ENCODE measurements around the gene RHOB. TPM values are rescaled to one million over a fixed set of nuclear protein-coding genes. Genes with fewer than 3 reads are reported as not detected.
A peak's percentile ranks its signal among the peaks of the same experiment; 100 is the strongest.

Gene RHOB
- total and polyA plus RNA-seq, 2 of the 13 experiments (the other 11 are each of a cell fraction or from before 2014, with no cell fraction given), result 192 to 268 TPM

DNA sequence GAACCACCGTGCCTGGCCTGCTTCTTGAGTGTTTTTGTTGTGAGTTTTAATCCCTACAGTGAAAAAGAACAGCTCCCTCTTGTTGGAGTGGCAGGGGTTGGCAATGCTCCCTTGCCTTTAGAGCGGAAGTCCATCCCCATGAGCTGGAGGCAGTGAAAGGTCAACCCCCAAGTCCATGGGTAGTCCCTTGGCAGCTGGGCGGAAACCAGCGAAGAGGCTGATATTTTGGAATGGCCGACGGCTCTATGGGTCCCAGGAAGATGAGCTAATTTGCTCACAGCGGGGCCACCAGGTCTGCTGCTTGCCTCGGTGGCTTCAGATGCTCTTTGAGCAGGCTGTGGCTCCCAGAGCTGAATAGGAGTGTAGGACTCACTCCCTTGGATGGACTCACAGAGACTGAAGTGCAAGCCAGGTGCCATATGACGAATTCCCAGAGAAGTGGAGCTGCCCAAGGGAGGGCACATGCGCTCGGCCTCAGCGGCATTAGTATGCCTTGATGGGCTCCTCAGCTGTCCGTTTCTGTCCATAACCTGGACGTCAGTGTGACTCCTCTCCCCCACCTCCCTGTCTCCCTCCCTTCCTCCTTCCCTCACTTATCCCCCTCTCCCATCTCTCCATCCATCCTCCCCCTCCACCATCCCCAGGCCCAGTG lies 25.4 kb upstream of the RHOB start:
- H3K4me3 ChIP-seq (replicated peaks in 1 of 3; ENCODE audit: insufficient read depth in 1 of 3, low read depth in 2 of 3, low read length in 3 of 3), result peak overlapping the region in 1 of 3 experiments; percentile 32; a peak in 1 of 6 replicates
- 72% methylated on average over 14 of the region's 14 CpGs for WGBS (ENCODE audit: low lambda C conversion rate)
- FAIRE-seq, result no peak
- H3K9me3 ChIP-seq (ENCODE audit: low read length), result no peaks in the 10 kb centered on the region
- H3K4me1 ChIP-seq (ENCODE audit: insufficient read depth, low read length), result peaks cover 91% of the 10 kb centered on the region
- no TSS peak for BruUV-seq (replicated peaks)
- no peaks in the 10 kb centered on the region for H3K36me3 ChIP-seq (replicated peaks in 1 of 2; ENCODE audit: control insufficient read depth in 1 of 2, insufficient read depth in 2 of 2, low read length in 2 of 2)
- intact Hi-C loops (cut with micrococcal nuclease; ENCODE audit: unreplicated experiment), result no loop called here
- H3K79me2 ChIP-seq (ENCODE audit: insufficient read depth, low read length), result no peaks in the 10 kb centered on the region
- POLR2A ChIA-PET, result interaction anchor here (0.7 to 8.6 kb wide), 7 partner anchors 10 to 230 kb away, joined by 3 to 95 read pairs (median 4); partner anchors contain the start of genes HS1BP3 and RHOB
- DNase-seq (ENCODE audit: low spot score), result no peak
- no peak overlapping the region for H2AFZ ChIP-seq (ENCODE audit: low read length)
- H3K27ac ChIP-seq (ENCODE audit: extremely low read length, insufficient read depth, low read length), result no peak overlapping the region
- no peaks in the 10 kb centered on the region for H4K20me1 ChIP-seq (ENCODE audit: insufficient read depth, low read length)
- in situ Hi-C loops (cut with HindIII; ENCODE audit: extremely low pct_ligation_motif_present, low pct_unique_long_range_greater_than_20kb), result no loop called here
- peak overlapping the region; percentile 58 for H3K4me2 ChIP-seq (ENCODE audit: low read depth, low read length)
- peaks cover 1 to 31% of the 10 kb centered on the region in 2 experiments for H3K27me3 ChIP-seq (ENCODE audit: control insufficient read depth in 1 of 2, insufficient read depth in 2 of 2, low read length in 2 of 2)
- no peak overlapping the region for H3K9ac ChIP-seq (ENCODE audit: insufficient read depth, low read depth, low read length)
- ATAC-seq, result no peak
- CTCF ChIA-PET (ENCODE audit: low intra/inter-chr PET ratio, low total read pairs), result no interaction called here
- TF ChIP-seq, protein P1, sequence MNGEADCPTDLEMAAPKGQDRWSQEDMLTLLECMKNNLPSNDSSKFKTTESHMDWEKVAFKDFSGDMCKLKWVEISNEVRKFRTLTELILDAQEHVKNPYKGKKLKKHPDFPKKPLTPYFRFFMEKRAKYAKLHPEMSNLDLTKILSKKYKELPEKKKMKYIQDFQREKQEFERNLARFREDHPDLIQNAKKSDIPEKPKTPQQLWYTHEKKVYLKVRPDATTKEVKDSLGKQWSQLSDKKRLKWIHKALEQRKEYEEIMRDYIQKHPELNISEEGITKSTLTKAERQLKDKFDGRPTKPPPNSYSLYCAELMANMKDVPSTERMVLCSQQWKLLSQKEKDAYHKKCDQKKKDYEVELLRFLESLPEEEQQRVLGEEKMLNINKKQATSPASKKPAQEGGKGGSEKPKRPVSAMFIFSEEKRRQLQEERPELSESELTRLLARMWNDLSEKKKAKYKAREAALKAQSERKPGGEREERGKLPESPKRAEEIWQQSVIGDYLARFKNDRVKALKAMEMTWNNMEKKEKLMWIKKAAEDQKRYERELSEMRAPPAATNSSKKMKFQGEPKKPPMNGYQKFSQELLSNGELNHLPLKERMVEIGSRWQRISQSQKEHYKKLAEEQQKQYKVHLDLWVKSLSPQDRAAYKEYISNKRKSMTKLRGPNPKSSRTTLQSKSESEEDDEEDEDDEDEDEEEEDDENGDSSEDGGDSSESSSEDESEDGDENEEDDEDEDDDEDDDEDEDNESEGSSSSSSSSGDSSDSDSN (CRISPR knock-in tag; IDR thresholded peaks at IDR 0.05), result 0 out of 2 replicates have a peak, but pooled peaks have one; percentile 19
- TF ChIP-seq ZMYM2 (CRISPR knock-in tag; IDR thresholded peaks at IDR 0.05) (0 out of 2 replicates have a peak, but pooled peaks have one; percentile 31), GABPA (IDR thresholded peaks at IDR 0.05; ENCODE audit: low read depth, low read length) (no peak), GABPA (CRISPR knock-in tag; IDR thresholded peaks at IDR 0.05; ENCODE audit: low read depth) (peak; percentile 28; the same call in 1 of the 2 replicates), JARID2 (CRISPR knock-in tag; IDR thresholded peaks at IDR 0.05; ENCODE audit: insufficient replicate concordance) (no peak), ZNF274 (CRISPR knock-in tag; IDR thresholded peaks at IDR 0.05) (0 out of 2 replicates have a peak, but pooled peaks have one; percentile 17), SMAD1 (CRISPR knock-in tag; IDR thresholded peaks at IDR 0.05; ENCODE audit: borderline replicate concordance, low read depth) (no peak), RAD21 (CRISPR knock-in tag; IDR thresholded peaks at IDR 0.05) (no peak), ZMAT3 (CRISPR knock-in tag; conservative IDR thresholded peaks at IDR 0.05) (no peak), JUN (CRISPR knock-in tag; IDR thresholded peaks at IDR 0.05) (no peak), CHCHD3 (CRISPR knock-in tag; IDR thresholded peaks at IDR 0.05) (no peak), ZNF207 (IDR thresholded peaks at IDR 0.05; ENCODE audit: borderline replicate concordance) (no peak), ZNF547 (CRISPR knock-in tag; IDR thresholded peaks at IDR 0.05) (no peak), PCBP1 (IDR thresholded peaks at IDR 0.05; ENCODE audit: borderline replicate concordance, low read depth, low read length) (no peak), NR2F6 (IDR thresholded peaks at IDR 0.05) (no peak), NR2F6 (CRISPR knock-in tag; IDR thresholded peaks at IDR 0.05) (0 out of 2 replicates have a peak, but pooled peaks have one; percentile 28), ZFP1 (CRISPR knock-in tag; IDR thresholded peaks at IDR 0.05) (no peak)
- TF ChIP-seq, protein P2, sequence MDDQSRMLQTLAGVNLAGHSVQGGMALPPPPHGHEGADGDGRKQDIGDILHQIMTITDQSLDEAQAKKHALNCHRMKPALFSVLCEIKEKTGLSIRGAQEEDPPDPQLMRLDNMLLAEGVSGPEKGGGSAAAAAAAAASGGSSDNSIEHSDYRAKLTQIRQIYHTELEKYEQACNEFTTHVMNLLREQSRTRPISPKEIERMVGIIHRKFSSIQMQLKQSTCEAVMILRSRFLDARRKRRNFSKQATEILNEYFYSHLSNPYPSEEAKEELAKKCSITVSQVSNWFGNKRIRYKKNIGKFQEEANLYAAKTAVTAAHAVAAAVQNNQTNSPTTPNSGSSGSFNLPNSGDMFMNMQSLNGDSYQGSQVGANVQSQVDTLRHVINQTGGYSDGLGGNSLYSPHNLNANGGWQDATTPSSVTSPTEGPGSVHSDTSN (CRISPR knock-in tag; IDR thresholded peaks at IDR 0.05; ENCODE audit: borderline replicate concordance), result no peak
- TF ChIP-seq, protein P3, sequence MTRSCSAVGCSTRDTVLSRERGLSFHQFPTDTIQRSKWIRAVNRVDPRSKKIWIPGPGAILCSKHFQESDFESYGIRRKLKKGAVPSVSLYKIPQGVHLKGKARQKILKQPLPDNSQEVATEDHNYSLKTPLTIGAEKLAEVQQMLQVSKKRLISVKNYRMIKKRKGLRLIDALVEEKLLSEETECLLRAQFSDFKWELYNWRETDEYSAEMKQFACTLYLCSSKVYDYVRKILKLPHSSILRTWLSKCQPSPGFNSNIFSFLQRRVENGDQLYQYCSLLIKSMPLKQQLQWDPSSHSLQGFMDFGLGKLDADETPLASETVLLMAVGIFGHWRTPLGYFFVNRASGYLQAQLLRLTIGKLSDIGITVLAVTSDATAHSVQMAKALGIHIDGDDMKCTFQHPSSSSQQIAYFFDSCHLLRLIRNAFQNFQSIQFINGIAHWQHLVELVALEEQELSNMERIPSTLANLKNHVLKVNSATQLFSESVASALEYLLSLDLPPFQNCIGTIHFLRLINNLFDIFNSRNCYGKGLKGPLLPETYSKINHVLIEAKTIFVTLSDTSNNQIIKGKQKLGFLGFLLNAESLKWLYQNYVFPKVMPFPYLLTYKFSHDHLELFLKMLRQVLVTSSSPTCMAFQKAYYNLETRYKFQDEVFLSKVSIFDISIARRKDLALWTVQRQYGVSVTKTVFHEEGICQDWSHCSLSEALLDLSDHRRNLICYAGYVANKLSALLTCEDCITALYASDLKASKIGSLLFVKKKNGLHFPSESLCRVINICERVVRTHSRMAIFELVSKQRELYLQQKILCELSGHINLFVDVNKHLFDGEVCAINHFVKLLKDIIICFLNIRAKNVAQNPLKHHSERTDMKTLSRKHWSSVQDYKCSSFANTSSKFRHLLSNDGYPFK (CRISPR knock-in tag; IDR thresholded peaks at IDR 0.05; ENCODE audit: borderline replicate concordance), result no peak
